MM.1S (cell line): Measurements from ENCODE around the gene BMPER.

ENCODE experiments used
- EZH2phosphoT487 ChIP-seq: fragments of 300-600 bp; sonication (generic); IDR thresholded peaks from 2 replicates; pipeline ENCODE4 v1.6.1; 2018; ENCODE audit warnings: antibody characterized with exemption, low read length
- TF ChIP-seq, protein P1 (sequence below): fragments of 300-600 bp; sonication (generic); IDR thresholded peaks from 2 replicates; pipeline ENCODE4 v1.5.1; 2016; ENCODE audit warnings: antibody characterized with exemption, low read length, mixed read lengths

GRCh38 chr7:34162677-34163076, 257.3 kb downstream of the BMPER start:
- TF ChIP-seq, protein P1, sequence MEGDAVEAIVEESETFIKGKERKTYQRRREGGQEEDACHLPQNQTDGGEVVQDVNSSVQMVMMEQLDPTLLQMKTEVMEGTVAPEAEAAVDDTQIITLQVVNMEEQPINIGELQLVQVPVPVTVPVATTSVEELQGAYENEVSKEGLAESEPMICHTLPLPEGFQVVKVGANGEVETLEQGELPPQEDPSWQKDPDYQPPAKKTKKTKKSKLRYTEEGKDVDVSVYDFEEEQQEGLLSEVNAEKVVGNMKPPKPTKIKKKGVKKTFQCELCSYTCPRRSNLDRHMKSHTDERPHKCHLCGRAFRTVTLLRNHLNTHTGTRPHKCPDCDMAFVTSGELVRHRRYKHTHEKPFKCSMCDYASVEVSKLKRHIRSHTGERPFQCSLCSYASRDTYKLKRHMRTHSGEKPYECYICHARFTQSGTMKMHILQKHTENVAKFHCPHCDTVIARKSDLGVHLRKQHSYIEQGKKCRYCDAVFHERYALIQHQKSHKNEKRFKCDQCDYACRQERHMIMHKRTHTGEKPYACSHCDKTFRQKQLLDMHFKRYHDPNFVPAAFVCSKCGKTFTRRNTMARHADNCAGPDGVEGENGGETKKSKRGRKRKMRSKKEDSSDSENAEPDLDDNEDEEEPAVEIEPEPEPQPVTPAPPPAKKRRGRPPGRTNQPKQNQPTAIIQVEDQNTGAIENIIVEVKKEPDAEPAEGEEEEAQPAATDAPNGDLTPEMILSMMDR: no peak
- TF ChIP-seq EZH2phosphoT487: no peak
